K562 (cell line): ENCODE results near the gene SOS1. TPM values are rescaled to one million over a fixed set of nuclear protein-coding genes. Genes with fewer than 3 reads are reported as not detected.
A peak's percentile ranks its signal among the peaks of the same experiment; 100 is the strongest.

ENCODE experiments used
- ZFP30 ChIP-seq: fragments of 250-450 bp; sonication (Bioruptor Pico); IDR thresholded peaks from 2 replicates; pipeline ENCODE4 v1.8.0; 2022; ENCODE audit warnings: moderate library complexity, mild to moderate bottlenecking, inconsistent platforms, borderline replicate concordance
- ZNF12 ChIP-seq: sonication (generic); formaldehyde crosslinking; IDR thresholded peaks from 2 replicates; pipeline ENCODE4 v1.4.0; 2020; ENCODE audit warnings: mild to moderate bottlenecking, missing genetic modification reagents
- ZNF175 ChIP-seq: fragments of 200-800 bp; sonication (Bioruptor generic); IDR thresholded peaks from 2 replicates; pipeline ENCODE4 v1.6.1; 2016; ENCODE audit warnings: low read depth, mild to moderate bottlenecking, missing genetic modification characterization, missing compliant biosample characterization
- ZNF57 ChIP-seq: fragments of 450-650 bp; formaldehyde crosslinking; IDR thresholded peaks from 2 replicates; pipeline ENCODE4 v1.4.0; 2020; ENCODE audit warnings: mild to moderate bottlenecking, moderate library complexity
- polyA plus RNA-seq, 8 experiments: library from polyadenylated mRNA; depleted of rRNA in 4 of 8; stranded (reverse) in 5 of 8; unstranded in 3 of 8; fragments of >200 nt; fragmentation: Nextera tagmentation in 2 of 8; fragmentation: Illumina TruSeq in 1 of 8; extraction: Ambion mirVana in 2 of 8; extraction: Trizol in 1 of 8; gene quantifications; 2 replicates each; pipeline versions ENCODE4 v1.2.1 to v1.2.3, GENCODE V29; 2011 to 2014; ENCODE audit warnings: inconsistent platforms in 1 of 8, missing spikeins in 1 of 8
- total RNA-seq, 7 experiments: library from RNA; depleted of rRNA in 6 of 7; stranded (reverse); fragments of >200 nt in 6 of 7; fragmentation: Illumina TruSeq in 2 of 7; extraction: Trizol in 2 of 7; gene quantifications; 2 replicates each; pipeline versions ENCODE4 v1.2.1 to v1.2.3, GENCODE V29; 2011 to 2021; ENCODE audit warnings: low replicate concordance in 1 of 7
- TF ChIP-seq, protein P1 (sequence below): fragments of 450-650 bp; IDR thresholded peaks from 2 replicates; pipeline ENCODE4 v1.6.1; 2016; ENCODE audit warnings: missing biosample characterization, missing genetic modification characterization
- TF ChIP-seq, protein P2 (sequence below): sonication (generic); IDR thresholded peaks from 2 replicates; pipeline ENCODE4 v1.6.1; 2016
- TF ChIP-seq, protein P3 (sequence below): fragments of 250-450 bp; sonication (Bioruptor Pico); IDR thresholded peaks from 2 replicates; pipeline ENCODE4 v1.8.0; 2021; ENCODE audit warnings: moderate library complexity, mild to moderate bottlenecking, inconsistent platforms
- TF ChIP-seq, protein P4 (sequence below), 2 experiments: fragments of 450-650 bp; formaldehyde crosslinking in 1 of 2; IDR thresholded peaks; 2 replicates each; pipeline versions ENCODE4 v1.4.0 to v1.6.1; 2014 to 2020; ENCODE audit warnings: mild to moderate bottlenecking in 2 of 2, borderline replicate concordance in 1 of 2, low read depth in 1 of 2

Gene SOS1
- total and polyA plus RNA-seq, 9 of the 15 experiments (the other 6 are each of a cell fraction or from before 2014, with no cell fraction given), result 2.5 to 27.1 (median 16.3) TPM

DNA sequence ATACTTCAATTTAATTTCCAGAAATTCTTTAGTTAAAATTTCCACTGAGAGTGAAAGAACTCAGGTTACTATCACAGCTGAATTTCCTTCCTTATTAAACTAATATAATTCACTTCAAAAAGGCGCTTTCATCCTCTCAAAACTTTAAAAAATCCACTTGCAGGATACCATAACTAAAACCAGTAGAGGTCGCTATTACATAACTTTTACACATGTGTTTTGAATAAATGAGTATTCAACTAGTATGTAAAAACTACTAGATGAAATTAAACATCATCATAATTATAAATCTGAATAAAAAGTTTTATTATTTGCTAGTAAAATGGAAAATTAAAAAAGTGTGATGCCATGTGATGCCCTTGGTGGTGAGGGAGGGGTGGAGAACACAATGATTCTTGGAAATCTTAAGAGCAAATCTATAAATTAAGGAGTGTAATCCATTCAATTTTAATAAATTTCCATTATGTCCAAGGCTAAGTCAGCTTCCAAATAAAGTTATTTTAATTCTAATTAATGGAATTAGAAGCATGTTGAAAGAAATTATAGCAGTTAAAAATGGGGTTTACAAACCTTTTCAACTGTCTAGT lies 61.4 kb downstream of the SOS1 start (continued):
- TF ChIP-seq, protein P1, sequence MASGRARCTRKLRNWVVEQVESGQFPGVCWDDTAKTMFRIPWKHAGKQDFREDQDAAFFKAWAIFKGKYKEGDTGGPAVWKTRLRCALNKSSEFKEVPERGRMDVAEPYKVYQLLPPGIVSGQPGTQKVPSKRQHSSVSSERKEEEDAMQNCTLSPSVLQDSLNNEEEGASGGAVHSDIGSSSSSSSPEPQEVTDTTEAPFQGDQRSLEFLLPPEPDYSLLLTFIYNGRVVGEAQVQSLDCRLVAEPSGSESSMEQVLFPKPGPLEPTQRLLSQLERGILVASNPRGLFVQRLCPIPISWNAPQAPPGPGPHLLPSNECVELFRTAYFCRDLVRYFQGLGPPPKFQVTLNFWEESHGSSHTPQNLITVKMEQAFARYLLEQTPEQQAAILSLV, result no peak
- TF ChIP-seq ZNF175 (CRISPR knock-in tag) (no peak), ZNF12 (no peak), ZFP30 (CRISPR knock-in tag) (no peak), ZNF57 (CRISPR knock-in tag) (no peak)
- TF ChIP-seq, protein P2, sequence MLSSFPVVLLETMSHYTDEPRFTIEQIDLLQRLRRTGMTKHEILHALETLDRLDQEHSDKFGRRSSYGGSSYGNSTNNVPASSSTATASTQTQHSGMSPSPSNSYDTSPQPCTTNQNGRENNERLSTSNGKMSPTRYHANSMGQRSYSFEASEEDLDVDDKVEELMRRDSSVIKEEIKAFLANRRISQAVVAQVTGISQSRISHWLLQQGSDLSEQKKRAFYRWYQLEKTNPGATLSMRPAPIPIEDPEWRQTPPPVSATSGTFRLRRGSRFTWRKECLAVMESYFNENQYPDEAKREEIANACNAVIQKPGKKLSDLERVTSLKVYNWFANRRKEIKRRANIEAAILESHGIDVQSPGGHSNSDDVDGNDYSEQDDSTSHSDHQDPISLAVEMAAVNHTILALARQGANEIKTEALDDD, result no peak; the same call in 1 of the 2 replicates
- TF ChIP-seq, protein P3, sequence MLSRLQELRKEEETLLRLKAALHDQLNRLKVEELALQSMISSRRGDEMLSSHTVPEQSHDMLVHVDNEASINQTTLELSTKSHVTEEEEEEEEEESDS (CRISPR knock-in tag), result no peak
- TF ChIP-seq, protein P4, sequence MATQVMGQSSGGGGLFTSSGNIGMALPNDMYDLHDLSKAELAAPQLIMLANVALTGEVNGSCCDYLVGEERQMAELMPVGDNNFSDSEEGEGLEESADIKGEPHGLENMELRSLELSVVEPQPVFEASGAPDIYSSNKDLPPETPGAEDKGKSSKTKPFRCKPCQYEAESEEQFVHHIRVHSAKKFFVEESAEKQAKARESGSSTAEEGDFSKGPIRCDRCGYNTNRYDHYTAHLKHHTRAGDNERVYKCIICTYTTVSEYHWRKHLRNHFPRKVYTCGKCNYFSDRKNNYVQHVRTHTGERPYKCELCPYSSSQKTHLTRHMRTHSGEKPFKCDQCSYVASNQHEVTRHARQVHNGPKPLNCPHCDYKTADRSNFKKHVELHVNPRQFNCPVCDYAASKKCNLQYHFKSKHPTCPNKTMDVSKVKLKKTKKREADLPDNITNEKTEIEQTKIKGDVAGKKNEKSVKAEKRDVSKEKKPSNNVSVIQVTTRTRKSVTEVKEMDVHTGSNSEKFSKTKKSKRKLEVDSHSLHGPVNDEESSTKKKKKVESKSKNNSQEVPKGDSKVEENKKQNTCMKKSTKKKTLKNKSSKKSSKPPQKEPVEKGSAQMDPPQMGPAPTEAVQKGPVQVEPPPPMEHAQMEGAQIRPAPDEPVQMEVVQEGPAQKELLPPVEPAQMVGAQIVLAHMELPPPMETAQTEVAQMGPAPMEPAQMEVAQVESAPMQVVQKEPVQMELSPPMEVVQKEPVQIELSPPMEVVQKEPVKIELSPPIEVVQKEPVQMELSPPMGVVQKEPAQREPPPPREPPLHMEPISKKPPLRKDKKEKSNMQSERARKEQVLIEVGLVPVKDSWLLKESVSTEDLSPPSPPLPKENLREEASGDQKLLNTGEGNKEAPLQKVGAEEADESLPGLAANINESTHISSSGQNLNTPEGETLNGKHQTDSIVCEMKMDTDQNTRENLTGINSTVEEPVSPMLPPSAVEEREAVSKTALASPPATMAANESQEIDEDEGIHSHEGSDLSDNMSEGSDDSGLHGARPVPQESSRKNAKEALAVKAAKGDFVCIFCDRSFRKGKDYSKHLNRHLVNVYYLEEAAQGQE (IDR thresholded peaks at IDR 0.05; ENCODE audit: borderline replicate concordance), result peak; percentile 61; the same call in 1 of the 2 replicates
- TF ChIP-seq, protein P4 (CRISPR knock-in tag; IDR thresholded peaks at IDR 0.05; ENCODE audit: low read depth), result no peak
- TF ChIP-seq, all 486 proteins: peak for 10
